Measurements from ENCODE around the gene FIBCD1. TPM values are rescaled to one million over a fixed set of nuclear protein-coding genes. Genes with fewer than 3 reads are reported as not detected.

Gene FIBCD1
- total and polyA plus RNA-seq, 9 of the 15 experiments (the other 6 are each of a cell fraction or from before 2014, with no cell fraction given) = 0.53 to 1.2 (median 0.95) TPM; not detected in 4

DNA sequence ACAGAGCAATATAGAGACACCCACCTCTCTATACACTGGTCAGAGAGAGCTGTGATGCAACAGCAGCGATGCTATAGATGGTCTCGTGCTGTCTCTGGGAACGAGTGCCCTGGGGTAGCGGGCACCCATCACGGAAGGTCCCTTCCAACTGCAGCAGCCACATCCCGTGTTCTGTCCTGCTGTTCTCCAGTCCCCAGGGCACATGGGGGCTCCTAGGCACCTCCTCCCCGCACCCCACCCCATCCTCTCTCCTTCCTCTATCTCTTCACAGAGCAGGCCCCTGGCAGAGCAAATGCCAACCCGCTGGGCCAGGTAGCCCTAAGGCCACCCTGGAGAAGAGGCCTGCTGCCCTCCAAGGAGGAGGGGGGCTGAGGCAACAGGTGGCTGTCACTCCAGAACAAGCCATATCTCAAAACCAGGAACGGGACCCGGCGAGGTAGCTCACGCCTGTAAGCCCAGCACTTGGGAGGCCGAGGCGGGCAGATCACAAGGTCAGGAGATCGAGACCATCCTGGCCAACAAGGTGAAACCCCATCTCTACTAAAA lies 8.2 kb downstream of the FIBCD1 start:
- no peak for FAIRE-seq
- BruUV-seq (replicated peaks) = no TSS peak
- 2% methylated on average over 15 of the region's 15 CpGs for WGBS (ENCODE audit: insufficient coverage, low coverage, missing lambda C conversion rate)

More for the DNA sequence above, 8.2 kb downstream of the FIBCD1 start:
- DNase-seq (ENCODE audit: extremely low read depth in 1 of 4, low spot score in 3 of 4) (peak in 3 of 4 experiments; percentile 66 to 71 (median 67)), ATAC-seq (no peak)
- H3K4me3 ChIP-seq = no peak overlapping the region
- H3K4me1 ChIP-seq (replicated peaks in 1 of 2; ENCODE audit: control insufficient read depth in 2 of 2, insufficient read depth in 2 of 2, low read length in 2 of 2) = peaks cover 0 to 33% of the 10 kb centered on the region in 2 experiments; a peak in 2 of 5 replicates
- H4K20me1 ChIP-seq (replicated peaks; ENCODE audit: control insufficient read depth, insufficient read depth, low read length) = peaks cover 80% of the 10 kb centered on the region
- H3K79me2 ChIP-seq (ENCODE audit: control insufficient read depth, insufficient read depth, low read length) = no peaks in the 10 kb centered on the region
- H3K4me2 ChIP-seq (ENCODE audit: insufficient read depth, low read length) = no peak overlapping the region
- H3K27me3 ChIP-seq (ENCODE audit: control insufficient read depth in 2 of 2, insufficient read depth in 2 of 2, low read length in 2 of 2) = peaks cover 93 to 98% of the 10 kb centered on the region in 2 experiments
- POLR2A ChIA-PET = interaction anchor here (0.6 to 26.8 kb wide), 6 partner anchors 15 to 186 kb away, joined by 3 to 582 read pairs (median 6); no protein-coding TSS in a partner anchor
- no peak for TF ChIP-seq RFX1 (IDR thresholded peaks at IDR 0.05)
- no peak for TF ChIP-seq PCBP2 (IDR thresholded peaks at IDR 0.05; ENCODE audit: low read depth, low read length, poor library complexity, severe bottlenecking)
- TF ChIP-seq STAT5A (IDR thresholded peaks at IDR 0.05; ENCODE audit: borderline replicate concordance, low read length) = no peak
- no peak for TF ChIP-seq ZNF165 (CRISPR knock-in tag; IDR thresholded peaks at IDR 0.05; ENCODE audit: borderline replicate concordance)
- TF ChIP-seq CBX8 (IDR thresholded peaks at IDR 0.05; ENCODE audit: borderline replicate concordance, extremely low read depth, low read depth, low read length, poor library complexity, severe bottlenecking) = no peak
- TF ChIP-seq HMBOX1 (IDR thresholded peaks at IDR 0.05) = no peak
- TF ChIP-seq NFE2 (IDR thresholded peaks at IDR 0.05; ENCODE audit: low read depth) = no peak
- TF ChIP-seq, protein P1, sequence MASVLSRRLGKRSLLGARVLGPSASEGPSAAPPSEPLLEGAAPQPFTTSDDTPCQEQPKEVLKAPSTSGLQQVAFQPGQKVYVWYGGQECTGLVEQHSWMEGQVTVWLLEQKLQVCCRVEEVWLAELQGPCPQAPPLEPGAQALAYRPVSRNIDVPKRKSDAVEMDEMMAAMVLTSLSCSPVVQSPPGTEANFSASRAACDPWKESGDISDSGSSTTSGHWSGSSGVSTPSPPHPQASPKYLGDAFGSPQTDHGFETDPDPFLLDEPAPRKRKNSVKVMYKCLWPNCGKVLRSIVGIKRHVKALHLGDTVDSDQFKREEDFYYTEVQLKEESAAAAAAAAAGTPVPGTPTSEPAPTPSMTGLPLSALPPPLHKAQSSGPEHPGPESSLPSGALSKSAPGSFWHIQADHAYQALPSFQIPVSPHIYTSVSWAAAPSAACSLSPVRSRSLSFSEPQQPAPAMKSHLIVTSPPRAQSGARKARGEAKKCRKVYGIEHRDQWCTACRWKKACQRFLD (CRISPR knock-in tag; IDR thresholded peaks at IDR 0.05) = no peak
- TF ChIP-seq, protein P2, sequence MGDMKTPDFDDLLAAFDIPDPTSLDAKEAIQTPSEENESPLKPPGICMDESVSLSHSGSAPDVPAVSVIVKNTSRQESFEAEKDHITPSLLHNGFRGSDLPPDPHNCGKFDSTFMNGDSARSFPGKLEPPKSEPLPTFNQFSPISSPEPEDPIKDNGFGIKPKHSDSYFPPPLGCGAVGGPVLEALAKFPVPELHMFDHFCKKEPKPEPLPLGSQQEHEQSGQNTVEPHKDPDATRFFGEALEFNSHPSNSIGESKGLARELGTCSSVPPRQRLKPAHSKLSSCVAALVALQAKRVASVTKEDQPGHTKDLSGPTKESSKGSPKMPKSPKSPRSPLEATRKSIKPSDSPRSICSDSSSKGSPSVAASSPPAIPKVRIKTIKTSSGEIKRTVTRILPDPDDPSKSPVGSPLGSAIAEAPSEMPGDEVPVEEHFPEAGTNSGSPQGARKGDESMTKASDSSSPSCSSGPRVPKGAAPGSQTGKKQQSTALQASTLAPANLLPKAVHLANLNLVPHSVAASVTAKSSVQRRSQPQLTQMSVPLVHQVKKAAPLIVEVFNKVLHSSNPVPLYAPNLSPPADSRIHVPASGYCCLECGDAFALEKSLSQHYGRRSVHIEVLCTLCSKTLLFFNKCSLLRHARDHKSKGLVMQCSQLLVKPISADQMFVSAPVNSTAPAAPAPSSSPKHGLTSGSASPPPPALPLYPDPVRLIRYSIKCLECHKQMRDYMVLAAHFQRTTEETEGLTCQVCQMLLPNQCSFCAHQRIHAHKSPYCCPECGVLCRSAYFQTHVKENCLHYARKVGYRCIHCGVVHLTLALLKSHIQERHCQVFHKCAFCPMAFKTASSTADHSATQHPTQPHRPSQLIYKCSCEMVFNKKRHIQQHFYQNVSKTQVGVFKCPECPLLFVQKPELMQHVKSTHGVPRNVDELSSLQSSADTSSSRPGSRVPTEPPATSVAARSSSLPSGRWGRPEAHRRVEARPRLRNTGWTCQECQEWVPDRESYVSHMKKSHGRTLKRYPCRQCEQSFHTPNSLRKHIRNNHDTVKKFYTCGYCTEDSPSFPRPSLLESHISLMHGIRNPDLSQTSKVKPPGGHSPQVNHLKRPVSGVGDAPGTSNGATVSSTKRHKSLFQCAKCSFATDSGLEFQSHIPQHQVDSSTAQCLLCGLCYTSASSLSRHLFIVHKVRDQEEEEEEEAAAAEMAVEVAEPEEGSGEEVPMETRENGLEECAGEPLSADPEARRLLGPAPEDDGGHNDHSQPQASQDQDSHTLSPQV (IDR thresholded peaks at IDR 0.05) = no peak
- no peak for TF ChIP-seq TOE1 (IDR thresholded peaks at IDR 0.05; ENCODE audit: borderline replicate concordance)
- TF ChIP-seq TOE1 (CRISPR knock-in tag; IDR thresholded peaks at IDR 0.05; ENCODE audit: borderline replicate concordance, low read depth) = no peak
- TF ChIP-seq NFRKB (IDR thresholded peaks at IDR 0.05; ENCODE audit: low read depth) = no peak
- TF ChIP-seq FOXK1 (CRISPR knock-in tag; IDR thresholded peaks at IDR 0.05; ENCODE audit: borderline replicate concordance) = no peak
- no peak for TF ChIP-seq NR2F6 (CRISPR knock-in tag; IDR thresholded peaks at IDR 0.05)
- intact Hi-C loops (cut with micrococcal nuclease) = no loop called here
- no peak overlapping the region for H2AFZ ChIP-seq (ENCODE audit: low read depth, low read length)
- no peaks in the 10 kb centered on the region for H3K36me3 ChIP-seq (ENCODE audit: control insufficient read depth, insufficient read depth, low read length)
- H3K27ac ChIP-seq (ENCODE audit: extremely low read depth, low read depth, low read length) = no peak overlapping the region
- H3K9me3 ChIP-seq (replicated peaks; ENCODE audit: control insufficient read depth, insufficient read depth, low read depth, low read length) = no peaks in the 10 kb centered on the region
- H3K9me1 ChIP-seq (ENCODE audit: control insufficient read depth, insufficient read depth, low read length) = peaks cover 9% of the 10 kb centered on the region
- H3K9ac ChIP-seq (ENCODE audit: insufficient read depth in 1 of 2, low read depth in 2 of 2, low read length in 2 of 2) = 0 out of 4 replicates have a peak overlapping the region, but pooled peaks of 1 of the 2 experiments have one; percentile 1
- CTCF ChIA-PET (ENCODE audit: low intra/inter-chr PET ratio) = no interaction called here
- in situ Hi-C loops (cut with MboI) = no loop called here

Measured in K562 (cell line).